ENCODE measurements around the gene LY86.

DNA sequence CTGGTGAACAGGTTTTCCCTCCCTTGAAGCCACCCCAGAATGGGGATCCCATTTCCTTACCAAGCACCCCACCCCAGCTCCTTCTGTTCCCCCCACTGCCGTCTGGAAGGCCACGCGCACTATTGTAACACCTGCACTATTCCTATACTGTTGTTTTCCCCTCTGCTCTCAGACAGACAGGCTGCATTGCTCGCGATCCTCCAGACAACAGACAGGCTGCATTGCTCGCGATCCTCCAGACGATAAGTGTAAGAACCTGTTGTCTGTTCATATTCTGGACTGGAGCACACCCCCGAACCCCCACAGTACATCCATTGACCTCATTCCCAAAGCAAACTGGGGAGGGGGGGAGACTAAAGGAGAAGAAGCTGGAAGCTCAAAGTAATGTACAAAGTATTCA is 72.7 kb downstream of the LY86 start:
- no peak for TF ChIP-seq TBL1XR1 (IDR thresholded peaks at IDR 0.05; ENCODE audit: borderline replicate concordance, low read length, partially characterized antibody)
- no peak for TF ChIP-seq DNMT1 (CRISPR knock-in tag; IDR thresholded peaks at IDR 0.05)
- TF ChIP-seq GATAD2A (CRISPR knock-in tag; IDR thresholded peaks at IDR 0.05) = no peak
- TF ChIP-seq, protein P1, sequence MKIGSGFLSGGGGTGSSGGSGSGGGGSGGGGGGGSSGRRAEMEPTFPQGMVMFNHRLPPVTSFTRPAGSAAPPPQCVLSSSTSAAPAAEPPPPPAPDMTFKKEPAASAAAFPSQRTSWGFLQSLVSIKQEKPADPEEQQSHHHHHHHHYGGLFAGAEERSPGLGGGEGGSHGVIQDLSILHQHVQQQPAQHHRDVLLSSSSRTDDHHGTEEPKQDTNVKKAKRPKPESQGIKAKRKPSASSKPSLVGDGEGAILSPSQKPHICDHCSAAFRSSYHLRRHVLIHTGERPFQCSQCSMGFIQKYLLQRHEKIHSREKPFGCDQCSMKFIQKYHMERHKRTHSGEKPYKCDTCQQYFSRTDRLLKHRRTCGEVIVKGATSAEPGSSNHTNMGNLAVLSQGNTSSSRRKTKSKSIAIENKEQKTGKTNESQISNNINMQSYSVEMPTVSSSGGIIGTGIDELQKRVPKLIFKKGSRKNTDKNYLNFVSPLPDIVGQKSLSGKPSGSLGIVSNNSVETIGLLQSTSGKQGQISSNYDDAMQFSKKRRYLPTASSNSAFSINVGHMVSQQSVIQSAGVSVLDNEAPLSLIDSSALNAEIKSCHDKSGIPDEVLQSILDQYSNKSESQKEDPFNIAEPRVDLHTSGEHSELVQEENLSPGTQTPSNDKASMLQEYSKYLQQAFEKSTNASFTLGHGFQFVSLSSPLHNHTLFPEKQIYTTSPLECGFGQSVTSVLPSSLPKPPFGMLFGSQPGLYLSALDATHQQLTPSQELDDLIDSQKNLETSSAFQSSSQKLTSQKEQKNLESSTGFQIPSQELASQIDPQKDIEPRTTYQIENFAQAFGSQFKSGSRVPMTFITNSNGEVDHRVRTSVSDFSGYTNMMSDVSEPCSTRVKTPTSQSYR (CRISPR knock-in tag; IDR thresholded peaks at IDR 0.05; ENCODE audit: borderline replicate concordance) = no peak
- TF ChIP-seq SRF (IDR thresholded peaks at IDR 0.05; ENCODE audit: low read depth, low read length) = no peak
- TF ChIP-seq RAD21 (CRISPR knock-in tag; IDR thresholded peaks at IDR 0.05) = no peak
- no peak for TF ChIP-seq RARG (CRISPR knock-in tag; IDR thresholded peaks at IDR 0.05; ENCODE audit: low read depth)
- TF ChIP-seq TCF7 (IDR thresholded peaks at IDR 0.05; ENCODE audit: low read depth) = no peak
- TF ChIP-seq NCOA2 (CRISPR knock-in tag; IDR thresholded peaks at IDR 0.05) = no peak
- TF ChIP-seq POLR2A (IDR thresholded peaks at IDR 0.05; ENCODE audit: insufficient read depth in 1 of 2, low read depth in 2 of 2, low read length in 2 of 2) = no peak
